HG03521 (cell line): Measurements from ENCODE around the gene COL26A1.
A peak's percentile ranks its signal among the peaks of the same experiment; 100 is the strongest.
"Not testable (repeated sequence)": the region's sequence is repeated elsewhere in the genome, so short reads cannot be mapped to it uniquely, and the experiment has no call there.

ENCODE experiments used
- ATAC-seq: cut with Tn5 transposase; IDR thresholded peaks from one replicate; pipeline ENCODE4 v1.9.1; 2021; ENCODE audit warnings: mild to moderate bottlenecking, moderate library complexity; ENCODE audit not compliant: unreplicated experiment

The COL26A1 gene

GRCh38 chr7:101362334-101363195 lies at the start of gene COL26A1:
Gene COL26A1 (plus strand): TSS chr7:101362875. CDS start chr7:101363033, 158 bp downstream.
- ATAC-seq: no peak

GRCh38 chr7:101315336-101315735 lies 47.3 kb upstream of the COL26A1 start:
- no peak for ATAC-seq

- ATAC-seq: no peak
Measured at GRCh38 chr7:101319401-101319800, 43.3 kb upstream of the COL26A1 start.

- peak; percentile 92 for ATAC-seq
Measured at GRCh38 chr7:101321491-101322401, 40.9 kb upstream of the COL26A1 start, which contains the start of gene IFT22. Gene IFT22 (minus strand): TSS chr7:101321812. CDS start chr7:101321709, 103 bp downstream.

GRCh38 chr7:101328159-101328558 lies 34.5 kb upstream of the COL26A1 start:
- ATAC-seq: no peak

- ATAC-seq: no peak
Measured at GRCh38 chr7:101330011-101330484, 32.6 kb upstream of the COL26A1 start.

- ATAC-seq: no peak
Measured at GRCh38 chr7:101332026-101332425, 30.6 kb upstream of the COL26A1 start.

- no peak for ATAC-seq
Measured at GRCh38 chr7:101333912-101334311, 28.8 kb upstream of the COL26A1 start.

GRCh38 chr7:101340379-101340778 lies 22.3 kb upstream of the COL26A1 start:
- ATAC-seq: no peak

- no peak for ATAC-seq
Measured at GRCh38 chr7:101342892-101343291, 19.8 kb upstream of the COL26A1 start.

GRCh38 chr7:101347477-101347876 lies 15.2 kb upstream of the COL26A1 start:
- ATAC-seq: no peak

GRCh38 chr7:101348456-101349067 lies 14.1 kb upstream of the COL26A1 start:
- ATAC-seq: not testable (repeated sequence)

GRCh38 chr7:101349300-101349699 lies 13.4 kb upstream of the COL26A1 start:
- ATAC-seq: not testable (repeated sequence)

- ATAC-seq: no peak
Measured at GRCh38 chr7:101352920-101353308, 9.8 kb upstream of the COL26A1 start.

- no peak for ATAC-seq
Measured at GRCh38 chr7:101357433-101357832, 5.2 kb upstream of the COL26A1 start.

GRCh38 chr7:101363196-101363733 lies 590 bp downstream of the COL26A1 start:
- no peak for ATAC-seq

GRCh38 chr7:101363734-101364374 lies 1.2 kb downstream of the COL26A1 start:
- ATAC-seq: peak; percentile 54

GRCh38 chr7:101365956-101366355 lies 3.3 kb downstream of the COL26A1 start:
- no peak for ATAC-seq

- no peak for ATAC-seq
Measured at GRCh38 chr7:101367676-101368075, 5.0 kb downstream of the COL26A1 start.
